GM23338 (cell line): ENCODE data around the gene ATR. TPM values are rescaled to one million over a fixed set of nuclear protein-coding genes. Genes with fewer than 3 reads are reported as not detected.

Experiments
- ATAC-seq: fragments of 200-7000 bp; cut with Tn5 transposase; 3 replicates; pipeline ENCODE4 v1.9.1; 2020
- DNase-seq: peaks from one replicate; pipeline ENCODE4 v3.0.0-alpha.2; 2015; ENCODE audit warnings: low spot score
- H2AFZ ChIP-seq: fragments of 200-600 bp; sonication (generic); 2 replicates; pipeline ENCODE4 v1.8.0; 2016; ENCODE audit warnings: antibody characterized with exemption, mild to moderate bottlenecking, moderate library complexity
- H3F3A ChIP-seq: fragments of 200-600 bp; sonication (generic); replicated peaks from 2 replicates; pipeline ENCODE4 v1.8.0; 2017; ENCODE audit warnings: antibody characterized with exemption, mixed run types, low read depth
- H3K27ac ChIP-seq: fragments of 200-600 bp; sonication (generic); 2 replicates; pipeline ENCODE4 v1.6.1; 2016; ENCODE audit warnings: low read depth
- H3K27me3 ChIP-seq: fragments of 200-600 bp; sonication (generic); 2 replicates; pipeline ENCODE4 v1.8.0; 2016; ENCODE audit warnings: mild to moderate bottlenecking, mixed run types, moderate library complexity; ENCODE audit not compliant: insufficient read depth
- H3K36me3 ChIP-seq: fragments of 200-600 bp; sonication (generic); 2 replicates; pipeline ENCODE4 v1.8.0; 2016; ENCODE audit warnings: mild to moderate bottlenecking; ENCODE audit not compliant: insufficient read depth
- H3K4me1 ChIP-seq: fragments of 200-600 bp; sonication (generic); 2 replicates; pipeline ENCODE4 v1.8.0; 2016; ENCODE audit warnings: mild to moderate bottlenecking, moderate library complexity; ENCODE audit not compliant: insufficient read depth
- H3K4me2 ChIP-seq: fragments of 200-600 bp; sonication (generic); 2 replicates; pipeline ENCODE4 v1.7.1; 2017; ENCODE audit warnings: mixed run types
- H3K4me3 ChIP-seq: fragments of 200-600 bp; sonication (generic); 2 replicates; pipeline ENCODE4 v1.6.1; 2016; ENCODE audit warnings: mixed run types
- H3K79me2 ChIP-seq: fragments of 200-600 bp; sonication (generic); replicated peaks from 2 replicates; pipeline ENCODE4 v1.8.0; 2017; ENCODE audit warnings: mild to moderate bottlenecking; ENCODE audit not compliant: insufficient read depth
- H3K9me2 ChIP-seq: fragments of 200-600 bp; sonication (generic); 2 replicates; pipeline ENCODE4 v1.8.0; 2017; ENCODE audit not compliant: insufficient read depth
- H4K20me1 ChIP-seq: fragments of 200-600 bp; sonication (generic); replicated peaks from 2 replicates; pipeline ENCODE4 v1.8.0; 2017; ENCODE audit warnings: mild to moderate bottlenecking; ENCODE audit not compliant: insufficient read depth
- H3K27ac Mint-ChIP-seq: 2 replicates; pipeline ENCODE4 v1.8.0; 2020; ENCODE audit warnings: inconsistent platforms, mild to moderate bottlenecking, moderate library complexity, mixed read lengths
- H3K27me3 Mint-ChIP-seq: 3 replicates; pipeline ENCODE4 v1.8.0; 2022; ENCODE audit warnings: low read depth, mild to moderate bottlenecking, moderate library complexity, mixed read lengths, inconsistent platforms; ENCODE audit not compliant: insufficient read depth, poor library complexity
- H3K36me3 Mint-ChIP-seq: 3 replicates; pipeline ENCODE4 v1.8.0; 2021; ENCODE audit warnings: low read depth, mild to moderate bottlenecking, inconsistent platforms, moderate library complexity, mixed read lengths
- H3K4me1 Mint-ChIP-seq: 3 replicates; pipeline ENCODE4 v1.8.0; 2020; ENCODE audit warnings: mild to moderate bottlenecking, inconsistent platforms, mixed read lengths
- H3K4me3 Mint-ChIP-seq: 3 replicates; pipeline ENCODE4 v1.8.0; 2021; ENCODE audit warnings: moderate library complexity, mild to moderate bottlenecking, inconsistent platforms, mixed read lengths
- H3K9me3 Mint-ChIP-seq: 3 replicates; pipeline ENCODE4 v1.8.0; 2020; ENCODE audit warnings: moderate library complexity, mild to moderate bottlenecking, inconsistent platforms, mixed read lengths
- EZH2 ChIP-seq: fragments of 200-600 bp; sonication (generic); IDR thresholded peaks from one replicate; pipeline ENCODE4 v1.8.0; 2017; ENCODE audit warnings: antibody characterized with exemption, mild to moderate bottlenecking, low read depth; ENCODE audit not compliant: unreplicated experiment
- JUNB ChIP-seq: IDR thresholded peaks from one replicate; pipeline ENCODE4 v1.6.1; 2016; ENCODE audit warnings: antibody characterized with exemption; ENCODE audit not compliant: unreplicated experiment
- ZNF331 ChIP-seq: fragments of 250-450 bp; sonication (Bioruptor Pico); IDR thresholded peaks from 2 replicates; pipeline ENCODE4 v1.5.0; 2020; ENCODE audit warnings: low read depth, mild to moderate bottlenecking, moderate library complexity
- ZNF462 ChIP-seq: fragments of 250-450 bp; sonication (Bioruptor Pico); IDR thresholded peaks from 2 replicates; pipeline ENCODE4 v1.5.0; 2020; ENCODE audit warnings: mild to moderate bottlenecking, moderate library complexity
- polyA plus RNA-seq: library from polyadenylated mRNA; unstranded; fragments of >200 nt; fragmentation: Nextera tagmentation; extraction: Ambion mirVana; gene quantifications from 2 replicates; pipeline ENCODE4 v1.2.1, GENCODE V29; 2016
- total RNA-seq: library from RNA; depleted of rRNA; stranded (reverse); fragments of >200 nt; shearing (Covaris generic); gene quantifications from 2 replicates; pipeline ENCODE4 v1.2.3, GENCODE V29; 2014
- TF ChIP-seq, protein P1 (sequence below): IDR thresholded peaks from 2 replicates; pipeline ENCODE4 v1.6.1; 2016; ENCODE audit warnings: antibody characterized with exemption

ATR gene
- total and polyA plus RNA-seq, 2 experiments from 2014 or later, result 29.7 to 39.1 TPM

DNA sequence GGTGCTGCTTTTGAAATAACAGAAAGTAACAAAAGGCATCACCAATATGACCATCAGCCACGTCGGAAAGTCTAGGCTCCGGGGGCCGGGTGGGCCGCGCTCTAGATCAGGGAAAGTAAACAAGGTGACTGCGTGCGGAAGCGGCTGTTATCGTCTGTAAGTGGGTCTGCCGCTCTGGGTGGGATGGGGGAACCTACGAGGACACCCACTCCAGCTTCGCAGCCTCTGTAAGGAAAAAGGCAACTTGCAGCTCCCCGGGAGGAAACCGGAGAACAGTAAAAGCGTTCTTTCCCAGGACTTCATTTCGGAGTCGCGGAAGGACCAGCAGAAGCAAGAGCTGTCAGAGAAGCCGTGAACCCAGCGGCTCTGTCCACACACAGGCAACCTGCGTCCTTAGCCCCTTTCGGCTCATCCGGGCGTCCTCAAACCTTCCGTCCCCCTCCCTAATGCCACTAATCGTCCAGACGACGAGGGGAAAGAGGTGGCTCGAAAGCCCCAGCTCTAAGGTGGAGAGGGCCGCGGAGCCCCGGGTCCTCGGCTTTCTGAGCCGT lies 131.2 kb downstream of the ATR start:
- Histone ChIP-seq H3K79me2 (peaks cover 49% of the 10 kb centered on the region), H3K4me2 (peak overlapping the region; percentile 81), H3K27ac (peak overlapping the region; percentile 76; the same call in 1 of the 2 replicates), H4K20me1 (no peaks in the 10 kb centered on the region), H2AFZ (peak overlapping the region; percentile 97), H3K9me2 (peaks cover 3% of the 10 kb centered on the region; the same call in 1 of the 2 replicates), H3K4me3 (peak overlapping the region; percentile 93), H3K27me3 (no peaks in the 10 kb centered on the region), H3K36me3 (no peaks in the 10 kb centered on the region), H3K4me1 (no peaks in the 10 kb centered on the region), H3F3A (no peaks in the 10 kb centered on the region)
- ATAC-seq, result peak; percentile 55
- TF ChIP-seq EZH2, result no peak
- no peak for TF ChIP-seq ZNF331 (CRISPR knock-in tag)
- no peak for TF ChIP-seq JUNB
- no peak for TF ChIP-seq ZNF462 (CRISPR knock-in tag)
- TF ChIP-seq, protein P1, sequence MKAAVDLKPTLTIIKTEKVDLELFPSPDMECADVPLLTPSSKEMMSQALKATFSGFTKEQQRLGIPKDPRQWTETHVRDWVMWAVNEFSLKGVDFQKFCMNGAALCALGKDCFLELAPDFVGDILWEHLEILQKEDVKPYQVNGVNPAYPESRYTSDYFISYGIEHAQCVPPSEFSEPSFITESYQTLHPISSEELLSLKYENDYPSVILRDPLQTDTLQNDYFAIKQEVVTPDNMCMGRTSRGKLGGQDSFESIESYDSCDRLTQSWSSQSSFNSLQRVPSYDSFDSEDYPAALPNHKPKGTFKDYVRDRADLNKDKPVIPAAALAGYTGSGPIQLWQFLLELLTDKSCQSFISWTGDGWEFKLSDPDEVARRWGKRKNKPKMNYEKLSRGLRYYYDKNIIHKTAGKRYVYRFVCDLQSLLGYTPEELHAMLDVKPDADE, result no peak
- peaks cover 4% of the 10 kb centered on the region; the same call in 1 of the 3 replicates for H3K9me3 Mint-ChIP-seq
- DNase-seq, result peak; percentile 49
- no peaks in the 10 kb centered on the region for H3K27me3 Mint-ChIP-seq
- H3K27ac Mint-ChIP-seq, result peak overlapping the region; percentile 99
- peaks cover 9% of the 10 kb centered on the region for H3K4me1 Mint-ChIP-seq
- peaks cover 11% of the 10 kb centered on the region for H3K36me3 Mint-ChIP-seq
- peak overlapping the region; percentile 96 for H3K4me3 Mint-ChIP-seq
